ENCODE data around the gene PID1.

Gene PID1

DNA sequence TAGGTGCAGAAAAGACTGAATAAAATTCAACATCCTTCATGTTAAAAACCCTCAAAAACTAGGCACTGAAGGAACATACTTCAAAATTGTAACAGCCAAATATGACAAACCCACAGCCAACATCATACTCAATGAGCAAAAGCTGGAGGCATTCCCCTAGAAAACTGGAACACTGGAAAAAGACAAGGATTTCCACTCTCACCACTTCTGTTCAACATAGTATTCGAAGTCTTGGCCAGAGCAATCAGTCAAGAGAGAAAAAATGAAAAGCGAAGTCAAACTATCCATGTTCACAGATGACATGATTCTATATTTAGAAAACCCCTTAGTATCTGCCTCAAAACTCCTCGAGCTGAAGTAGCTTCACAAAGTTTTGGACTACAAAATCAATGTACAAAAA, 282.3 kb downstream of the PID1 start:
- DNase-seq, result no peak

DNA sequence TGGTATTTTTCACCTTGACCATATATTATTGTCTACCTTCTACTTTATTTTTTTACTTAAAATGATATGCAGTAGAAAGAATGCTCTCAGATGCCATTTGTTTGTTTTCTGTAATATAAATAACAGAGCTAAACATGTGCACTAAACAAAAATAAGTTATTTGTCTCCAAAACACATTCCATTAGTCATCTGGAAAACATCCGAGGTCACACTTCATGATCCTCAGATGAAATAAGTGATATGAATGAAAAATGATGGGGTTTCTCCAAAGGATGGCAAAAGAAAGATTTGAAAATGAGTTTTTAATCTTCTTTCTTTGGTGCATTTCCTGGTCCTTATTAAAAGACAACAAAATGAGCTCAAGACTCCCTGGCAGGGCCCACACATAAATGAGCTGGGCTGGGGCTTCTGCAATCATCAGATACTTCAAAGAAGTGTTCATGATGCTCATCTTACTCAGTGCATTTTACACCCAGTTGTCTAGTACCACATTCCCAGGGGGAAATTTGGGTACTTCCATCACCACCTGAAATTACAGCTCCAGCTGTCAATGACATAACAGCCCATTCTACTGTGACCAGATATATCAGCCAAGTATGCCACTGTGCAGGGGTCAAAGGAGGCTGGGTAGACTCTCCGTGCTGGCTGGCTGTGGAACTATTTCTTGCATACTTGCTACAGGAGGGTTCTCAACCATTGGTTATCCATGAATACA, 283.5 kb downstream of the PID1 start:
- DNase-seq, result no peak

DNA sequence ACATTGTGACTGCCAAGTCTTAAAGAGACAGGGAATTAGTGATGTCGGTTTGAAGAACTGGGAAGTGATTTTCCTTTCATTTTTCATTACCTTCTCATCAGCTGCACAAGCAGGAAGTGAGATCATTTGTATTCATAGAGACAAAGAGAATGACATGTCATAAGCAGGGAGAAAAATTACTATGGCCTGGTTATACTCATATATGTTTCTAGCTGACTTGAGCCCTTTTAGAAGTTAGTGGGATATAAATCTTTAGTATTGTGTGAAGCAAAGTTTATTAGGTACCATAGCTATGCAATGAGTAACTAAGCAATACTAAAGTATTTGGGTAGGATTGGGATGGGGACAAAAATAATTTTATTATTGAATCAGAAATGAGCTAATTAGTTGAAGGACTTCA, 284.1 kb downstream of the PID1 start:
- no peak for DNase-seq

DNA sequence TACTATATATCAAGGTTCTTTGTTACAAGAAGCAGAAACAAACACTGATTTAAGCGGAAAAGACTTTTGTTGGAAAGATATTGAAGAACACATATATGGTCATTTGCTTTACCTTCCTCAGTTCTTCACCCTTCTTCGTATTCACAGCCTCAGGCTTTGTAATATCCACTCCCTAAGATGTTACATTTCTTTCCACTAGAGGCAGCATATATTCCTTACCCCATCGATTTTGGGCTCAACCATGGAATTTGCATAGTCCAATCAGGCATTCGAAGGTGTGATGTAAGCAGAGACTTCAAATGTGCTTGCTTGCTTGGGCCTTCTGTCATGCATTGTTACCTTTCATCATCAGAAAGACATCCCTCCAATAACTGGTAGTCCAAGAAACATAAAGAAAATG, 287.4 kb downstream of the PID1 start:
- no peak for DNase-seq

DNA sequence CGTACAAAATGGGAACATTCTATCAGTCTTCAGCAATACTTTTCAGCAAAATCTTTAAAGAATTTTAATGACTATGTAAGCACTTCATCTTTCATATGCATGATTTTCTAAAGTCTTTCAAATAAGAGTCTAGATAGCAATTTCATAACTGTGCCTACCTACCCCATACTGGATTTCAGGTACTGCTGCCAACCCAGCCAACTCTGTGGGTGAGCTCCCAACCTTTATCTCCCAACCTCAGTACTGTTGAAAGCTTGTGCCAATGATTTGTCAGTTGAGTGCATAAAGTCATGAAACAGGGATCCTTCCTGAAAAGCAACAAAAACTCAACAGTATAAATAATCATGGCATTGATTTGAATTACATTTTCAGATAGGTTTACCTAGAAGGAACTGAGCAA, 296.9 kb downstream of the PID1 start:
- no peak for DNase-seq

Data from effector CD8-positive, alpha-beta T cell (primary cell).